C4-2B (cell line): Measurements from ENCODE around the gene PTPRT.
A peak's percentile ranks its signal among the peaks of the same experiment; 100 is the strongest.

ENCODE experiments used
- ZFX ChIP-seq: fragments of 450-650 bp; IDR thresholded peaks from 2 replicates; pipeline ENCODE4 v1.6.1; 2017
- TF ChIP-seq, protein P1 (sequence below): fragments of 450-650 bp; conservative IDR thresholded peaks from 2 replicates; pipeline ENCODE4 v1.5.1; 2017; ENCODE audit warnings: mild to moderate bottlenecking

DNA sequence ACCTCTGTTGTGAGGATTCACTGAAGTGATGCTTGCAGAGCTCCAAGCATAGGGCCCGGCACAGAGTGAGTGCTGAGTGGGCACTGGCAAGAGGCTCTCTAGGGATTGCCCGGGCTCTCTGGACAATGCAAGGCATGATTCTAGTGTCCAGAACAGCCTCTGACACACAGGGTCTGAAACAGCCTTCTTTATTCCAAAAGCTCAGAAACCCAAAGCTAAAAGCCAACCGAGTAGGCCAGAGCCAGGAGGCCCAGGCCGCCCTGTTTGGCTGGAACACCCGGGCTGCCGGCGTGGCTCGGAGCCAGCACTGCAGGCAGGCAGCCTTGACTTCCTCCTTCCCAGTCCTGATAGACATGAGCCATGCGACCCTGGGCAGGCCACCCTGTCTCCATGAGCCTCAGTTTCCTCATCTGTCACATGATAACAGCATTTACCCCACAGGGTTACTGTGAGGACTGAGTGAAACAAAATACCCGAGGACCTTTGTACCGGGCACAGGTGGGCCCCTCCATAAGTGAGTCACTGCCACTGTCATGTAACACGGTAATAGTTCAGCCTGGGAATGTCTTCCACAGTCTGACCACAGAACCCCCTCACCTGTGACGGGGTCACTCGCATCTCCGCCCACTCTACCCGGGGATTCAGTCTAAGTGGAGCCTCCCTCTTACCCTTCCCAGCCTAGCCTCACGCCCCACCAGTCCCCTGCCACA lies 51.5 kb downstream of the PTPRT start:
- TF ChIP-seq, protein P1, sequence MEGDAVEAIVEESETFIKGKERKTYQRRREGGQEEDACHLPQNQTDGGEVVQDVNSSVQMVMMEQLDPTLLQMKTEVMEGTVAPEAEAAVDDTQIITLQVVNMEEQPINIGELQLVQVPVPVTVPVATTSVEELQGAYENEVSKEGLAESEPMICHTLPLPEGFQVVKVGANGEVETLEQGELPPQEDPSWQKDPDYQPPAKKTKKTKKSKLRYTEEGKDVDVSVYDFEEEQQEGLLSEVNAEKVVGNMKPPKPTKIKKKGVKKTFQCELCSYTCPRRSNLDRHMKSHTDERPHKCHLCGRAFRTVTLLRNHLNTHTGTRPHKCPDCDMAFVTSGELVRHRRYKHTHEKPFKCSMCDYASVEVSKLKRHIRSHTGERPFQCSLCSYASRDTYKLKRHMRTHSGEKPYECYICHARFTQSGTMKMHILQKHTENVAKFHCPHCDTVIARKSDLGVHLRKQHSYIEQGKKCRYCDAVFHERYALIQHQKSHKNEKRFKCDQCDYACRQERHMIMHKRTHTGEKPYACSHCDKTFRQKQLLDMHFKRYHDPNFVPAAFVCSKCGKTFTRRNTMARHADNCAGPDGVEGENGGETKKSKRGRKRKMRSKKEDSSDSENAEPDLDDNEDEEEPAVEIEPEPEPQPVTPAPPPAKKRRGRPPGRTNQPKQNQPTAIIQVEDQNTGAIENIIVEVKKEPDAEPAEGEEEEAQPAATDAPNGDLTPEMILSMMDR = no peak
- peak; percentile 22; the same call in 1 of the 2 replicates for TF ChIP-seq ZFX
